Measurements from ENCODE around the gene DMRTC2.
A peak's percentile ranks its signal among the peaks of the same experiment; 100 is the strongest.

The DMRTC2 gene

DNA sequence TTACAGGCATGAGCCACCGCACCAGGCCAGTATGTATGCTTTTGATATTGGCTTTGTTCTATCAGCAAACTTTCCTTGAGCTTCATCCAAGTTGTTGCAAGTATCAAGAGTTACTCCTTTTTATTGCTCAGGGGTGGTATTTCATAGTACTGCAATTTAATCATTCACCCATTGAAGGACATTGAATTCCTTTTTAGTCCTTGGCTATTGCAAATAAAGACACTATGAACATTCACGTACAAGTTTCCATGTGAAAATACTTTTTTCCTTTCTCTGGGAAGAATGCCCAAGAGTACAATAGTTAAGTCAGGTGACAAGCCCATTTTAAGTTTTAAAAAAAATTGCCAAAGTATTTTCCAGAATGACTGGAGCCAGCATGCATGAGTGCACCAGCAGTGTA lies 28.1 kb upstream of the DMRTC2 start:
- DNase-seq = no peak
- TF ChIP-seq GATA1 (IDR thresholded peaks at IDR 0.05; ENCODE audit: low read depth, low read length) (no peak), POLR2A (IDR thresholded peaks at IDR 0.05; ENCODE audit: low read length) (no peak)

DNA sequence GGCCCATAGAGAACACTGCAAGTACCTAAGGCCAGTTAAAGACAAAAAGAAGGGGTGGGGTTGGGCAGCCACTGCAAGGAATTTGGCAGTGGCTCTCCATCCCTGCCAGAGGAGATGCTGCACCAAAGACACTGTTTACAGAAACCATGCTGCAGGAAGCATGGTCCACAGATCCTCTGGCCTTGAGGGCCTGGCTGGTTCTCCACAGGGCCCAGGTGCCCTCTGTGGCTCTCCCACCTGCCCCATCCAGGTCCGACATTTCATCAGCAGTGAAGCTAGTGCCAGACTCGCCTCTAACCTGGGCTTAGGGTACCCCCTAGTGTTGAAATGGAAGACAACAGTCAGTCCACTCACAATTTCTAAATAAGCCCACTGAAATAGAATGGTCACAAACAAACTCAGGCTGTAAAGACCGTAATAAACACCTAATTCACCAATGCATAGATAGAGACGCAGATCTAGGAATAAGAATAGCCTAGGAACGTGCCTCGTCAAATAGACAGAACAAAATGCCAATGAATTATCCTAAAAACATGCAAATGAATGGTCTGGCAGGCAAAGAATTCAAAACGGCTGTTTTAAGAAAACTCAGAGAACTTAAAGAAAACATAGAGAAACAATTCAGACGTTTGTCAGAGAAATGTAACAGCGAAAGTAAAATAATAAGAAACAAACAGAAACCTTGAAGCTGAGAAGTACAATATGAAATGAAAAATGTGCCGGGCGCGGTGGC lies 23.7 kb upstream of the DMRTC2 start:
- peak; percentile 34 to 60 for DNase-seq
- TF ChIP-seq GATA1 (IDR thresholded peaks at IDR 0.05; ENCODE audit: low read depth, low read length) = no peak
- TF ChIP-seq POLR2A (IDR thresholded peaks at IDR 0.05; ENCODE audit: low read length) = no peak

DNA sequence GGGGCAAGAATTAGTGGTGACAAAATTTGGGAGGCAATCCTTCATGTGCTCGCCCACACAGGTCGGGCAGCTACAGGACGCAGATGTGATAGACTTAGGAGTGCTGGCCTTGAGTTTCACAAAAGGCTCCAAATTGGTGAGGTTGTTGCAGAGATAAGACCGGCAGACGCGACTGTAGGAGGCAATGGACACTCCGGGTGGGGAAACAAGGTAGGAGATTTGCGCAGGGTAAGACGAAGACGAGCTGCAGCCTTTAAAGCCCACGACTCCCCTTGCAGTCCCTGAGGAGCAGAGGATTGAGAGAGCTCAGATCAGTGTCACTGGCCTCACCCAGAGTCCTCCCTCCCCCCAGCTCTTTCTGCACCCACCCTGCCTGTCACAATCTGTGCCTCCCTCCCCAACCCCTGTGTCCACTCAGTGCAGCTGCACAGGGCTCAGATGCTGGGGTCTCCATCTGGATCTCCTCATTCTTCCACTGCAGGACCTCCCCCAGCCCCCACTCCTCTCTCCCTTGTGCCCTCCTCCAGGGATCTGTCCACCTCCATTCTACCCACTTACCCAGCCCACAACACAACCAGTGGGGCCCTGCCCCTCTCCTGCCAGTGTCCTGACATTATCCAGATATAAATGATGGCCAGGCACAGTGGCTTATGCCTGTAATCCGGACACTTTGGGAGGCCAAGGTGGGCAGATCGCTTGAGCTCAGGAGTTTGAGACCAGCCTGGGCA lies 6.7 kb upstream of the DMRTC2 start:
- DNase-seq = no peak
- TF ChIP-seq GATA1 (IDR thresholded peaks at IDR 0.05; ENCODE audit: low read depth, low read length) (no peak), POLR2A (IDR thresholded peaks at IDR 0.05; ENCODE audit: low read length) (no peak)

DNA sequence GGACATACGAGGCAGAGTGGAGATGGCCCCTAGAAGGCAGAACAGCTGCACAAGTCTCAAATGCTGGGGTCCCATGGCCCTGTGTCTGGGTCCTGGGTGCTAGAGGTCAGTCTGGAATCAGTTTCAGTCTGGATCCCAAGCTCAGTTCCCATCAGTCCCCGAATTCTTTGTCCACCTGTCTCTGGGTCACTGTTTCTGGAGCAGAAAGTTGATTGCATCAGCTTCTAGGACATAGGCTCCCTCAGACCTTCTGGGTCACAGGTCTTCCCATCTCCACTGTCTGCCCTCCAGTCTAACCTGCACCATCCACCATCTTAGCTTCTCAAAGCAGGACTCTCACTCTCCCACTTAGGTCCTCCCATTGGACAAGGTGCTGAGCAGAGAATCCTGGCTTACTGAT lies 5.6 kb upstream of the DMRTC2 start:
- no peak for TF ChIP-seq POLR2A (IDR thresholded peaks at IDR 0.05; ENCODE audit: low read length)
- TF ChIP-seq GATA1 (IDR thresholded peaks at IDR 0.05; ENCODE audit: low read depth, low read length) = no peak

DNA sequence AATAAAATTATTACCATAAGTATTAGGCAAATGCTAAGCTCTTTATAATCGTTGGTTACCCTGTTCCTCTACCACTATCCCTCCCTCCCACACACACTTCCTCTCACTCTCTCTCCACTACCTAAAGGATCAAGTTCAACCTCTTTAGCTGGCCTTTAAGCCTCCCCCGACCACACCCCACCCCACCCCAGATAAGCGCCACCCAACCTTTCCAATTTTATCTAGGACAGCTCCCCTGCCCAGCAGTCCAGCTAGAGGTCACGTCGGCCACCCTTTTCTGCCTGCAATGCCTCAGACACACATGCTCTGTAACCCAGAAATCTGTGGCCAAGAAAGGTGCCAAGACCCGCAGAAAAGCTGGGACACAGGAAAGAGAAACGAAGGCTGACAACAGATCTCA lies 1.5 kb upstream of the DMRTC2 start:
- no peak for DNase-seq
- TF ChIP-seq POLR2A (IDR thresholded peaks at IDR 0.05; ENCODE audit: low read length) (no peak), GATA1 (IDR thresholded peaks at IDR 0.05; ENCODE audit: low read depth, low read length) (no peak)

More for the DNA sequence above, 5.6 kb upstream of the DMRTC2 start:
- DNase-seq = no peak

DNA sequence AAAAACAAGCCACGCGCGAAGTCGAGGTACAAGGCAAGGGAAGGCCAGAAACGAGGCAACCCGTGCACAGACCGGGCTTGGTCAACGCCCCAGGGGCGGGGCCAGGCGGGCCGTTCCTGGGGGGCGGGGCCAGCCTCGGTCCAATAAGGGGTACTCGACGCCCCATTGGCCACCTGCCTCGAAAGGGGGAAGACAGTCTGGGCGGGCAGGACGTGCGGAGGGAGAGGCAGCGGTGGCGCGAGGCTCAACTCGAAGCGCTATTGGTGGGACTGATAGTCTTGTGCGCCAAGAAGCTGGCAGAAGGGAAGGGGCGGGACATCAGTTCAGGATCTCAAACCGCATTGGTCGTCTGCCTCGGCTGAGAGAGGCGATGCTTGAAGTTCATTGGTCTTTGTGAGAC lies 241 bp upstream of the DMRTC2 start, which contains the start of gene LYPD4:
TSS of gene LYPD4 (minus strand) at position 83 of the 400 bp plus-strand sequence. CDS start 5,398 bp downstream, outside the sequence.
- no peak for TF ChIP-seq GATA1 (IDR thresholded peaks at IDR 0.05; ENCODE audit: low read depth, low read length)
- peak; percentile 23 to 39 for DNase-seq

DNA sequence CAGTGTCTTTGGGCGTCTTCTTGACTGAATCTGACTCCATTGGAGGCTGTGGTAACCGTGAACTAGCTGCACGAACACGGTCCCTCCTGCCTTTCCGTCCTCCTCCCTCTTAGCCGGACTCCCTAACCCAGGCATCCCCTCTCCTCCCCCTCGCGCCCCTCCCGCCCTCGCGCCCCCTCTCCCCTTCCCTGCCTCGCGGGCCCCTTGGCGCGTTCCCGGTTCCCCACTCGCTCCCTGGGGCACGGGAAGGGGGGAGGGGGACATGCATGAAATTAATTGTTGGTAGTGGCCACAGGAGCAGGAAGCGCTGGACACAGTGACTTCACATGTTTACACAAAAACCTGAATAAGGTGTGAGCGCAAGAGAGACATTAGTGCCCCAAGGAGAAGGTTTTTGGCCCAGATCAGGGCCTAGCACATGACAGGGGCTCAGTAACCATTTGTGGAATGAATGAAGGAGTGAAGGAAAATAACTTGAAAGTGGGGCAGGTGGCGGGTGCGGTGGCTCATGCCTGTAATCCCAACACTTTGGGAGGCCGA lies 279 bp downstream of the DMRTC2 start:
- DNase-seq = no peak
- TF ChIP-seq POLR2A (IDR thresholded peaks at IDR 0.05; ENCODE audit: low read length) (no peak), GATA1 (IDR thresholded peaks at IDR 0.05; ENCODE audit: low read depth, low read length) (no peak)

DNA sequence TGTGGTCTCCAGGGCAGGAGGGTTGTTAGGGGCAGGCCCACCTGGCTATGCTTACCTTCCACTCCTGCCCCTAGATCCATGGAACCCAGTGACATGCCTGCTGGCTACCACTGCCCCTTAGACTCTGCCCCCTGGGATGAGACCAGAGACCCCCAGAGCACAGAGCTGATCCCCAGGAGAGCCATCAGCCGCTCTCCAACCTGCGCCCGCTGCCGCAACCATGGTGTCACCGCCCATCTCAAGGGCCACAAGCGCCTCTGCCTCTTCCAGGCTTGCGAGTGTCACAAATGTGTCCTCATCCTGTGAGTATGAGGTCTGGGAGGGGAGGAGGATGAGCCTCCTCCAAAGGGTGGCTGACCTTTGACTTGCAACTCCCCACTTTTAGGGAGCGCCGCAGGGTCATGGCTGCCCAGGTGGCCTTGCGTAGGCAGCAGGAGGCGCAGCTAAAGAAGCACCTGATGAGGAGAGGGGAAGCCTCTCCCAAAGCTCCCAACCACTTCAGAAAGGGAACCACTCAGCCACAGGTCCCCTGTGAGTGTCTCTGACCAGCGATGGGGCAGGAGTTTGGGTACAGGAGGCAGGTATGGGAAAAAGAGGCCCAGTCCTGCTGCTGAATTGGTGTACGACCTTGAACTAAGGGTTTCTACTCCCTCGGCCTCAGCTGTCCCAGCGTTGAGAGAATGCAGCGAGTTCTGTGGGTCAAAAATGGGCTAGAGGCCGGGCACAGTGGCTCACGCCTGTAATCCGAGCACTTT lies 2.7 kb downstream of the DMRTC2 start:
- TF ChIP-seq GATA1 (IDR thresholded peaks at IDR 0.05; ENCODE audit: low read depth, low read length) (no peak), POLR2A (IDR thresholded peaks at IDR 0.05; ENCODE audit: low read length) (no peak)
- DNase-seq = no peak

DNA sequence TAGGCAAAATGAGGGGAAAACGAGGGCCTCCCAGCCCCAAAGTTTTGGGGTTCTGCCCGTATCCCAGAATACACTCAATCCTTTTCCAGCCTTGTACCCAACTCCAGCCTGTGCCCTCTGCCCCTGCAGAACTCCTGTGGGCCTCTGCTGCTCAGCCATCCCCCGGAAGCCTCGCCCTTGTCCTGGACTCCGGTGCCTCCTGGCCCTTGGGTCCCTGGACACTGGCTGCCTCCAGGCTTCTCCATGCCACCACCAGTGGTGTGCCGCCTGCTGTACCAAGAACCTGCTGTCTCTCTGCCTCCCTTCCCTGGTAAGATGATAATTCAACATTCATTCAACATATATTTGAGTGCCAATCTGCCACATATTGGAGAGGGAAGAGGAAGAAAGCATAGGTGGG lies 3.8 kb downstream of the DMRTC2 start:
- DNase-seq = no peak
- no peak for TF ChIP-seq POLR2A (IDR thresholded peaks at IDR 0.05; ENCODE audit: low read length)
- no peak for TF ChIP-seq GATA1 (IDR thresholded peaks at IDR 0.05; ENCODE audit: low read depth, low read length)

DNA sequence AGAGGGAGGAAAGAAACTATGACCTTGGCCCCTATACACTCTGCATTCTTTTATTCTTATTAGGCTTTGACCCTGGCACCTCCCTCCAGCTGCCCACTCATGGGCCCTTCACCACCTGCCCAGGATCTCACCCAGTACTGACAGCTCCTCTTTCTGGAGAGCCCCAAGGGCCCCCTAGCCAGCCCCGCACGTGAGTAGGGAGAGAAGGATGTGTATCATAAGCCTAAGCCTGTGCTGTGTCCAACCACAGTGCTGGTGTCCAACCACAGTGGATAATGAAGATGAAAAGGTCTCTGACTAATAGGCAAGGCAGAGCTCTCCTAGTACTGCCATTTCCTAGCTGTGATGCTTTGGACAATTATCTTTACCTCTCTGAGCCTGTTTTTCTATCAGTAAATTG lies 4.2 kb downstream of the DMRTC2 start:
- no peak for TF ChIP-seq POLR2A (IDR thresholded peaks at IDR 0.05; ENCODE audit: low read length)
- no peak for TF ChIP-seq GATA1 (IDR thresholded peaks at IDR 0.05; ENCODE audit: low read depth, low read length)
- DNase-seq = no peak

DNA sequence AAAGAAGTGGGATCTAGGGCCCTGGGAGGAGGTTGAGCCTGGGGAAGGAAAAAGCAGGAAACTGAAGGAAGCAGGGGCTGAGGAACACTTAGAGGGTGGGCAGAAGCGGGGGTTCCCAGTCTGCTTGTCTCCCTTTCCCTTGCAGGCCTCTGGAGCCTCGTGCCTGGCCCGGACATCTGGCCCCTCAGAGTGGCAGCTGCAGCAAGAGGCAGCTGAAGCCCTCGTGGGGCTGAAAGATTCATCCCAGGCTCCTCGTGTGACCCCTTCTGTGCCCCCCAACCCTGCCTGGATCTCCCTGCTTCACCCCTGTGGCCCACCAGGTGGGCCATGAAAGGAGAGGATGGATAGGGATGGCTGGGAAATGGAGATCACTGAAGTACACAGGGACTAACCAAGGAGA lies 5.5 kb downstream of the DMRTC2 start:
- no peak for DNase-seq
- TF ChIP-seq GATA1 (IDR thresholded peaks at IDR 0.05; ENCODE audit: low read depth, low read length) (no peak), POLR2A (IDR thresholded peaks at IDR 0.05; ENCODE audit: low read length) (no peak)

DNA sequence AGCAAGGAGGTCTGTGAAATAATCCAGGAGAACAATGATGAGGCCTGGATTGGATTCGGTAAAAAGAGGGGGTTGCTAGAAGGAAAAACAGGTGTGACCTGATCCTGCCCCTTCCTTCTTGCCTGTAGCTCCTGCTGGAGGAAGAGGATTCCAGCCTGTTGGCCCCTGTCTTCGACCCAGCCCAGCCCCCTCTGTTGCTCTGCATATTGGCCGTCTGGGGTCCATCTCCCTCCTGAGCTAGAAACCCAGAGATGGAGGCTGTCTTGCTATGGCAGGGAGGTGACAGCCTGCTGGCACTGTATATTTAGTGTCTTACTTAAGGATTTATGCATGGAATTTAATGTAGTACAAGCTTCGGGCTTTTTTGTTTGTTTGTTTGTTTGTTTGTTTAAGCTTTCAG lies 6.6 kb downstream of the DMRTC2 start:
- no peak for DNase-seq
- TF ChIP-seq GATA1 (IDR thresholded peaks at IDR 0.05; ENCODE audit: low read depth, low read length) = no peak
- no peak for TF ChIP-seq POLR2A (IDR thresholded peaks at IDR 0.05; ENCODE audit: low read length)

DNA sequence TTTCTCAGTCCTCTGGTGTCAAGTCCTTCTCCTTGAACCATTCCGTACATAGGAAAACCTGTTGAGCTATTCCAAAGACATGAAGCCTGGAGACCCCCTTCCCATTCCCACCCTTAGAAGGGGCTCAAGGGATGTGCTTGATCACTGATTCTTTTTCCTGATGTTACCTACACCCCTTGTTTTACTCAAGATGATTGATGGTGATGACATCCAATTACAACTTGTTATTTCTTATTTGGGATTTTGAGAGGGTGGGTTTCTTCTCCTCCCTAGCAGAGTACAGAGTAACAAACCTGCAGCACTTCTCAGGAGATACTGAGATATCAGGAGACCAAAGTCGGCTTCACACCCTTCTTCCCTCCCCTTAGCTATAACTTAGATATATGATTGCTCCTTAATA lies 8.5 kb downstream of the DMRTC2 start:
- no peak for DNase-seq
- TF ChIP-seq POLR2A (IDR thresholded peaks at IDR 0.05; ENCODE audit: low read length) (no peak), GATA1 (IDR thresholded peaks at IDR 0.05; ENCODE audit: low read depth, low read length) (no peak)

DNA sequence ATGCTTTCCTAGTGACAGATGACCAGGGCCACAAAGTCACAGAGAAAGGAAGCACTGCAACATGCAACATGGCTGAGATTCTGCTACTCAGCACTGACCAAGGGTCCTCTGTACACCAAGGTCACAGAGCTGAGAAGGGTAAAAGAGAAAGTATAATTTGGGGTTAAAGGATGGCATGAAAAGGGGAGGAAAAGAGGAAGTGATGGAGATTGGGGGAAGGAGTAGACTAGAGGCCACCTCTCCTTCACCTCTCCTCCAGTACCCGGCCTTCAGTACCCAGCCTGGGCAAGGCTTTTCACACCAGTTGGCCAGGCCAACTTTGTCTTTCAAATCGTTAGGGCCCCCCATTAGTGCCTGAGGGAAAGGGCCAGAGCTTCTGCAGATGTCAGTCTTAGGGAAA lies 8.9 kb downstream of the DMRTC2 start:
- no peak for DNase-seq
- TF ChIP-seq GATA1 (IDR thresholded peaks at IDR 0.05; ENCODE audit: low read depth, low read length) = no peak

Data from erythroblast (primary cell).